Type B pancreatic cell (in vitro differentiated cells): ENCODE measurements around the gene NKAIN2. TPM values are rescaled to one million over a fixed set of nuclear protein-coding genes. Genes with fewer than 3 reads are reported as not detected.
A peak's percentile ranks its signal among the peaks of the same experiment; 100 is the strongest.

ENCODE experiments used
- DNase-seq: peaks from one replicate; pipeline ENCODE4 v3.0.0; 2021; ENCODE audit warnings: mixed read lengths; ENCODE audit not compliant: unreplicated experiment; ENCODE audit errors: extremely low spot score
- H3K27ac Mint-ChIP-seq: 2 replicates; pipeline ENCODE4 v1.8.0; 2021; ENCODE audit warnings: mild to moderate bottlenecking, mixed read lengths
- H3K27me3 Mint-ChIP-seq: 2 replicates; pipeline ENCODE4 v1.8.0; 2021; ENCODE audit warnings: mixed read lengths
- H3K36me3 Mint-ChIP-seq: 2 replicates; pipeline ENCODE4 v1.8.0; 2021; ENCODE audit warnings: mixed read lengths
- H3K4me1 Mint-ChIP-seq: one replicate; pipeline ENCODE4 v1.8.0; 2021; ENCODE audit warnings: mixed read lengths; ENCODE audit not compliant: unreplicated experiment
- H3K4me3 Mint-ChIP-seq: 2 replicates; pipeline ENCODE4 v1.8.0; 2021; ENCODE audit warnings: mild to moderate bottlenecking, mixed read lengths
- H3K9me3 Mint-ChIP-seq: 2 replicates; pipeline ENCODE4 v1.8.0; 2021; ENCODE audit warnings: mixed read lengths
- total RNA-seq: library from RNA; stranded (reverse); gene quantifications from 2 replicates; pipeline ENCODE4 v1.2.1, GENCODE V29; 2021; ENCODE audit warnings: low replicate concordance
- TF ChIP-seq, protein P1 (sequence below): fragments of 200-600 bp; sonication (generic); conservative IDR thresholded peaks from 2 replicates; pipeline ENCODE4 v1.5.0; 2021; ENCODE audit warnings: antibody characterized with exemption, mild to moderate bottlenecking

Gene NKAIN2
- total RNA-seq, 1 donor from 2014 or later: 1.7 TPM

DNA sequence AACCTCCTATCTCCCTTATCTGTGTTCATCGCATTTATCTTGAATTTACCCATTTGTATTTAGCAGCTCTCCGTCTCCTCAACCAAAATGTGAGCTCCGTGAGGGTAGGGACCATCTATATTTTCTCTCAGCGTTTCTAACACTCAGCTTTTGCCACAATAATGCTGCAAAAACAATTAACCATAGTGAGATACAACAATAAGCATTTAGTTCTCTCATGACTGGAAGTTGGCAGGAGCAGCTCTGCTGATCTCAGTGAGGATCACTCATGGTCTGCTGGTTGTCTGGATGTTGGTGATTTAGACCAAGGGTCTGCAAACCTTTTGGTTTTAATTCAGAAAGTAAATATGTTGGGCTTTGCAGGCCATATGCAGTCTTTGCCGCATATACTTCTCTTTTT is 763.7 kb downstream of the NKAIN2 start:
- Mint-ChIP-seq H3K27me3 (no peaks in the 10 kb centered on the region), H3K27ac (no peak overlapping the region), H3K36me3 (no peaks in the 10 kb centered on the region), H3K4me3 (no peak overlapping the region), H3K9me3 (no peaks in the 10 kb centered on the region), H3K4me1 (no peaks in the 10 kb centered on the region)
- no peak for DNase-seq
- TF ChIP-seq, protein P1, sequence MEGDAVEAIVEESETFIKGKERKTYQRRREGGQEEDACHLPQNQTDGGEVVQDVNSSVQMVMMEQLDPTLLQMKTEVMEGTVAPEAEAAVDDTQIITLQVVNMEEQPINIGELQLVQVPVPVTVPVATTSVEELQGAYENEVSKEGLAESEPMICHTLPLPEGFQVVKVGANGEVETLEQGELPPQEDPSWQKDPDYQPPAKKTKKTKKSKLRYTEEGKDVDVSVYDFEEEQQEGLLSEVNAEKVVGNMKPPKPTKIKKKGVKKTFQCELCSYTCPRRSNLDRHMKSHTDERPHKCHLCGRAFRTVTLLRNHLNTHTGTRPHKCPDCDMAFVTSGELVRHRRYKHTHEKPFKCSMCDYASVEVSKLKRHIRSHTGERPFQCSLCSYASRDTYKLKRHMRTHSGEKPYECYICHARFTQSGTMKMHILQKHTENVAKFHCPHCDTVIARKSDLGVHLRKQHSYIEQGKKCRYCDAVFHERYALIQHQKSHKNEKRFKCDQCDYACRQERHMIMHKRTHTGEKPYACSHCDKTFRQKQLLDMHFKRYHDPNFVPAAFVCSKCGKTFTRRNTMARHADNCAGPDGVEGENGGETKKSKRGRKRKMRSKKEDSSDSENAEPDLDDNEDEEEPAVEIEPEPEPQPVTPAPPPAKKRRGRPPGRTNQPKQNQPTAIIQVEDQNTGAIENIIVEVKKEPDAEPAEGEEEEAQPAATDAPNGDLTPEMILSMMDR: no peak

DNA sequence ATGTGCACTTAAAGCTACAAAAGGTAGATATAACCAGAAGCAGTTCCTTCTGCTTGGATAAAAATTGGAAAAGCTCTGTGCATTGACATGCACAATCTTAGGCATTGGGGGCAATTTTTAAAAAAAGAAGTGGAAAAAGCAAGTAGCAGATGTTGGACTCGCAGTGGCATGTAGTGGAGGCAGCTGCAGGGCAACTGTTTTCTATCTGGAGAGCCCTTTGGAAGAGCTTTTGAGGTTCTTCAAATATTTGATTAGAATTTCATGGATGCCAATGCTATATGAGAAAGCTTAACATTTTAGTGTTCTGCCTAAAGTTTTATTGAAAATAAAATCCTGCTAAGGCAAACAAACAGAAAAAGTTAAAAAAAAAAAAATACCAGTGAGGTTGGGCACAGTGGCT is 770.3 kb downstream of the NKAIN2 start:
- Mint-ChIP-seq H3K36me3 (no peaks in the 10 kb centered on the region), H3K27me3 (peaks cover 11% of the 10 kb centered on the region), H3K4me1 (no peaks in the 10 kb centered on the region), H3K27ac (no peak overlapping the region), H3K9me3 (no peaks in the 10 kb centered on the region), H3K4me3 (no peak overlapping the region)
- no peak for DNase-seq
- TF ChIP-seq, protein P1: no peak

DNA sequence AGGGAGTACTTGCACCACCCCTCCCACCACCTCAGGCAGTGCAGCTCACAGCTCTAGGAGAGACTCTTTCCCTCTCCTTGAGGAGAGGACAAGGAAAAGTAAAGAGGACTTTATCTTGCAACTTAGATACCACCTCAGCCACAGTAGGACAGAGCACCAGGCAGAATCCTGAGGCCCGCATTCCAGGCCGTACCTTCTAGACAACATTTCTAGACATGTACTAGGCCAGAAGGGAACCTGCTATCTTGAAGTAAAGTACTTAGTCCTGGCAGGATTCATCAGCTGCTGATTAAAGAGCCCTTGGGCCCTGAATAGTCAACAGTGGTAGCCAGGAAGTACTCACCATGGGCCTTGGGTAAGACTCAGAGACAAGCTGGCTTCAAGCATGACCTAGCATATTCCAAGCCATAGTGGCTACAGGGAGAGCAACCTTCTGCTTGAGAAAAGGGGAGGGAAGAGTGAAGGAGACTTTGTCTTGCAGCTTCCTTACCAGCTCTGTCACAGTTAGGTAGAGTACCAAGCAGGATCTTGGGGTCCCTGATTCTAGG is 774.1 kb downstream of the NKAIN2 start:
- Mint-ChIP-seq H3K4me1 (no peaks in the 10 kb centered on the region), H3K27me3 (peaks cover 11% of the 10 kb centered on the region), H3K9me3 (no peaks in the 10 kb centered on the region), H3K27ac (no peak overlapping the region), H3K4me3 (no peak overlapping the region), H3K36me3 (no peaks in the 10 kb centered on the region)
- TF ChIP-seq, protein P1: no peak
- DNase-seq: no peak

DNA sequence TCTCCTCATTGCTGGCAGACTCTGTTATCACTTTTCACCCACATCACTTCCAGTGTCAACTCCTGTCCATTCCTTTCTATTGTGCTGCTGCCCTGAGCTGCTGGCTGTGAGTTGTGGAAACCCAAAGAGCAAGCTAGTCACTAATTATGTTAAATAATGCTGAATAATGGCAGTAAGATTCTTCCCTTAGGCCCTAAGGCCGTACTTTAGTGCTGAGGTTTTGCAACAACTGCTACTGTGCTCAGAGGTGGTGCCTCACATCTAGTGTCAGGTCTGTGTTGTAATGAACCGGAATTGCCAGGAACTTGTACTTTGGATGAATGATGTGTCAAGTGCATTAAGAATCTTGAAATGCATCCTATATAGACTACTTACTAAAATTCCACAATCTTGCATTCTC is 786.3 kb downstream of the NKAIN2 start:
- DNase-seq: no peak
- H3K4me1 Mint-ChIP-seq: no peaks in the 10 kb centered on the region
- no peaks in the 10 kb centered on the region for H3K9me3 Mint-ChIP-seq
- H3K27ac Mint-ChIP-seq: peak overlapping the region; percentile 39
- no peaks in the 10 kb centered on the region for H3K36me3 Mint-ChIP-seq
- TF ChIP-seq, protein P1: no peak
- peaks cover 66% of the 10 kb centered on the region for H3K27me3 Mint-ChIP-seq
- H3K4me3 Mint-ChIP-seq: no peak overlapping the region

DNA sequence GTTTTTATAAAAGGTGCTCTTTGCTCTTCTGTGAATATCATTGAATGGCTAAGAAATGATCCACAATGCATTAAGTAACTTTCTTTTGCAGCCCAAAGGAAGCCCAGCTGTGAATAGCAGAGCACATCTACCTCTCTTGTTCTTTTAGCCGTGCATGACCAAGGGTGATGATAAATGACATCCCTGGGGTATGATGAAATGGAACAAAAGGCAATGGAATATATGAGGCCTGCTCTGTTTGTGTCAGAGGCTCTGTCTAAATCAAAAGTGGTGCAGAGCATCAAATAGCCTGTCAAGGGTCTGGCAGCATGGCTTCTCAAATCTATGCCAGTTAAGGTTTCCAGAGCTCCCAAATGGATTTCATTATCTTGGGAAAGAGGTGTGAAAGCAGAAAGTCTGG is 796.0 kb downstream of the NKAIN2 start:
- no peak for DNase-seq
- no peak overlapping the region for H3K4me3 Mint-ChIP-seq
- H3K36me3 Mint-ChIP-seq: no peaks in the 10 kb centered on the region
- H3K9me3 Mint-ChIP-seq: no peaks in the 10 kb centered on the region
- peaks cover 33% of the 10 kb centered on the region for H3K27me3 Mint-ChIP-seq
- TF ChIP-seq, protein P1: no peak
- H3K4me1 Mint-ChIP-seq: peaks cover 1% of the 10 kb centered on the region
- H3K27ac Mint-ChIP-seq: no peak overlapping the region

DNA sequence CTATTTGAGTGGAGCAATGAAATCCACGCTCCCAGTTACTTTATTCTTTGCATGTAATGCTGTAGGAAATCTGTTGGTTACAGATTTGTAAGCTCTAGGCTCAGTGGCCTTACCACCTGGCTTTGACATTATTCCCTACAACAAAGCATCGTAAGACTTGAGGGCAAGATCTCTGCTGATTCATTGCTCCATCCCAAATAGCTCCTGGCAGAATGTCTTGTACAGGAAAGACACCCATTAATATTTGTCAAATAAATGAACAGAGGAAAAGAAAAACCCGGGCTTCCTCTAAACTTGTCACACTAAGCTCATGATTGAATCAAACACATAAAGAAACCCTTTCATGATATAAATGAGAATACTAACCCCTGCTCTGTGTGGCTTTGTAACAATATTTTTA is 801.1 kb downstream of the NKAIN2 start:
- H3K36me3 Mint-ChIP-seq: no peaks in the 10 kb centered on the region
- TF ChIP-seq, protein P1: no peak
- H3K4me3 Mint-ChIP-seq: no peak overlapping the region
- no peak overlapping the region for H3K27ac Mint-ChIP-seq
- H3K9me3 Mint-ChIP-seq: no peaks in the 10 kb centered on the region
- peaks cover 4% of the 10 kb centered on the region for H3K4me1 Mint-ChIP-seq
- peaks cover 22% of the 10 kb centered on the region for H3K27me3 Mint-ChIP-seq
- no peak for DNase-seq
